HG02759 (cell line): ENCODE data around the gene PCDHGC4.
A peak's percentile ranks its signal among the peaks of the same experiment; 100 is the strongest.

ENCODE experiments used
- ATAC-seq: cut with Tn5 transposase; IDR thresholded peaks from one replicate; pipeline ENCODE4 v1.9.1; 2021; ENCODE audit warnings: mild to moderate bottlenecking, moderate library complexity; ENCODE audit not compliant: unreplicated experiment

Gene PCDHGC4

DNA sequence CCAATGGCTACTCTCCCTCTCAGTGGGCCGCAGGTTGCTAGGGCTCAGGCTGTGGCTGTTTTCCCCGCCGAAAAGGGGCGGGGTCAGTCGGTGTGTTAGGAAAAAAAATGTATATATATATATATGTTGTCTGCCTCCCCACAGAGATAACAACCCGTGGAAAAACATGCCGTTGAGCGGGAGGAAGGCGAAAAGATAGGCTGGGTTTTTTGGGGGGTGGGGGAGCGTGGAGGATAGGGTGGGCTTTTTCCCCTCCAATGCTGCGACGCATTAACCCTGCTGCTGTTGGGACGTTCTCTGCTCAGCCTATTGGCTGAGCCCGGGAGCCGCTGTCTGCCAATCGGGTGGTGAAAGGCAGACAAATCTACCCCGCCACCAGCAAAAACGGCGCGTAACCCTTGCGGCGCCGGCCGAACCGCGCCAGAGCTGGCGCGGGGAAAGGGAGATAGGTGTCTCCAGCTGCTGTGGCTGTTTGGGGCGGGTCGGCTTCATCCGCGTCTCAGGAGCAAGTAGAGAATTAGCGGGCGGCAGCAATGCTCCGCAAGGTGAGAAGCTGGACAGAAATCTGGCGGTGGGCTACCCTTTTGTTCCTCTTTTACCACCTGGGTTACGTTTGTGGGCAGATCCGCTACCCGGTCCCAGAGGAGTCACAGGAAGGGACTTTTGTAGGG lies at the start of gene PCDHGC4:
PCDHGC4 (plus strand) TSS at position 390 of the 671 bp plus-strand sequence; CDS start at position 534, 144 bp downstream.
- peak; percentile 60 for ATAC-seq

DNA sequence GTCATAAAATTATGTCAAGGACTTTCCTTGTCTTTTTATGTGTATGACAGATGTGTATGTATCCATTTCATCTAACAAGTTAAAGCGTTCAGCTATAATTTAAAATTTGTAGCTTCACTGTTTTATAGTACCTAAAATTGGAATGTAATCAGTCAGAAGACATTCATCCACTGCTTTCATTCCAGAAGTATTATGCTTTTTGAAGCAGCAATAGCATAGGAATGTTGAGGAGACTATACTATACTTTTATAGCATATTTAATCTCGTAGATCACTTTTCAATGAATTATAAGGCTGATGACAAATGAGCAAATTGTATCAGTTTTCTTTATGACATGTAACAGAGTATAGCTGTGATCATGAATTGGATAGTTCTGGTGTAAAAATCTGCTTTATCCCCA lies 47.6 kb upstream of the PCDHGC4 start:
- no peak for ATAC-seq

DNA sequence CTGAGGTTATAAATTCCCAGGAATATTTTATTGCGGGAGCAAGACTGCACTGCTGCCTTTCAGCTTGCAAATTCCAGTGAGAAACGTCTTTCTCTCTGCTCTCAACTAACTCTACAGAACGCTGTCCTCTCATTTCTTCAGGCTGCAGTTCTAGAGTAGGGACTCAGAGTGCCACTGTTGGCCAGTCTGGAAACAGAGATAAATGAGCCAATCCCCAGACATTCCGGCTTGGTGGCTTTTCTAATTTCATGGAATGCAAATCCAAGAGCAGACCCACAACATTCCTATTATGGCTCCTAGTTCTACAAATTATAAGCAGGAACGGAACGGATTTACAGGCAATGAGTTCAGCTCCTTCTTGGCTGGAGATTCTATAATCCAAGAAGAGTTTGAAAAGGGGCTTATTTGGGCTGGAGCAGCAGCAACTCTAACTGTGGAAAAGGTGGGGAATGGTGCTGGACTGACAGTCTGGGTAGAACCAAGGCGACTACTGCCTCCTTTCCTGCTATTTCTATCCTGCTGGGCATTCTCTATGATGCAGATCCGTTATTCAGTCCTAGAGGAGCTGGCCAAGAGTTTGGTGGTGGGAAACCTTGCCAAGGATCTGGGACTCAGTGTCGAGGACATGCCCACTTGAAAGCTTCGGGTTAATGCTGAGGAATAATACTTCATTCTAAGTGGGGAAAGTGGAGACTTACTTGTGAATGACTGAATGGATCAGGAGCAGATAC lies 45.3 kb upstream of the PCDHGC4 start:
- no peak for ATAC-seq

DNA sequence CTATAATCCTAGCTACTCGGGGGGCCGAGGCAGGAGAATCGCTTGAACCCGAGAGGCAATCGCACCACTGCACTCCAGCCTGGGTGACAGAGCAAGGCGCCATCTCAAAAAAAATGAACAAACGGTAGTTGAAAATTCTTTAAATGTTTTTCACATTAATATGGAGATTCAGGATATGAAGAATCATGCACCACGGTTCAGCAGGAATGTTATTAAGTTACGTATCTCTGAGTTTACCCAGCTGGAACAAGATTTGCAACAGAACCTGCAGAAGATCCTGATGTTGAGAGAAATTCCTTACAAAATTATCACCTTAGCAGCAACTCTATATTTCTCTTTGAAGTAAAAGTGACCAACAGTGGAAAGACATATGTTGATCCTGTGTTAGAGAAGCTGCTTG lies 44.5 kb upstream of the PCDHGC4 start:
- no peak for ATAC-seq

DNA sequence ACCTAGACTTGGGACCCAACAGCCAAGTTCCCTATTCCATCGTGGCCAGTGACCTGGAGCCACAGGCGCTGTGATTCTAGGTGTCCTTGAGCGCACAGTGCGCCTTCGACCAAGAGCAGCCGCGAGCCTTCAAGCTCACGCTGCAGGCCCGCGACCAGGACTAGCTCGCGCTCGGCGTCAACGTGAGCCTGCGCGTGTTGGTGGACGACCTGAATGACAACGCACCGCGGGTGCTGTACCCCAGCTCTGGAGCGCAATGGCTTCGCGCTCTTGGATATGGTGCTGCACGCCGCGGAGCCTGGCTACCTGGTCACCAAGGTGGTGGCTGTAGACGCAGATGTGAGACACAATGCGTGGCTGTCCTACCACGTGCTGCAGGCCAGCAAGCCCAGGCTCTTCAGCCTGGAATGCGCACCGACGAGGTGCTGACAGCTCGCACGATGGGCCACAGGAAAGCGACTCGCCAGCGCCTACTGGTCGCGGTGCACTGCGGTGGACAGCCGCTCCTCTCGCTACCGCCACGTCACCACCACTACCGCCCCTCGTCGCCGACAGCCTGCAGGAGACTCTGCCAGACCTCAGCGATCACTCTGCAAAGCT lies 43.2 kb upstream of the PCDHGC4 start:
- no peak for ATAC-seq

DNA sequence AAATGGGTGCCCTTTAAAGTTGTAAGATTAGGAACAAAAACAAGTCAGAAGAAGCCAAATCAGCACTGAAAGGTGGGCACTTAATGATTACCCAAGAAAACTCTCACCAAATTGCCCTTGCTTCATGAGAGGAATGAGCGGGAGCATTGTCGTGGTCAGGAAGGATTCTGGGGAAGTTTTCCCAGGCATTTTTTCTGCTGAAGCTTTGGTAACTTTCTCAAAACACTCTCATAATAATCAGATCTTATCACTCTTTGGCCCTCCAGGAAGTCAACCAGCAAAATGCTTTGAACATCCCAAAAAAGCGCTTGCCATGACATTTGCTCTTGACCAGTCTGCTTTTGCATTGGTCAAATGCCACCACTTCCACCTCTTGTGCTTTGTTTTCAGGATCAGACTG lies 19.5 kb upstream of the PCDHGC4 start:
- ATAC-seq: no peak

DNA sequence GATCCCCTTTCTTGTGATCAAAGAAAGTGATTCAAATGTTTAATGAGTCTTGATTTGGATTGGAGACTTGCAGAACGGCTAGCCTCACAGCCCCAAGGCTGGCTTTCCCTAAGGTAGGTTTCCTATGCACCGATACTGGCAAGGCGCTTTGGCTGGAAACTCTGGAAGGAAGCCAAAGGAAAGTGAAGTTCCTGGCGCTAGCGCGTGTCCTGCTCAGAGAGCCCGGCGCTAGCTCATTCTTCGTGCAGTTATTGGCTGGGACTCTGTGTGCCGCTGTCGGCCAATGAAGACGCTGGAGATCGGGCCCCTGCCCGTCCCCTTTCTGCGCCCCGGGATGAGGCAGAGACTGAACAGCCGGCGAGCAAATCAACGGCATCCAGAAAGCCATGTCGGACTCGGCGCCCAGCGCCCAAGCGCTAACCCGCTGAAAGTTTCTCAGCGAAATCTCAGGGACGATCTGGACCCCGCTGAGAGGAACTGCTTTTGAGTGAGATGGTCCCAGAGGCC lies 9.2 kb upstream of the PCDHGC4 start, which contains the start of gene PCDHGC3:
PCDHGC3 (plus strand) TSS at position 342 of the 507 bp plus-strand sequence; CDS start at position 493, 151 bp downstream.
- peak; percentile 98 for ATAC-seq

DNA sequence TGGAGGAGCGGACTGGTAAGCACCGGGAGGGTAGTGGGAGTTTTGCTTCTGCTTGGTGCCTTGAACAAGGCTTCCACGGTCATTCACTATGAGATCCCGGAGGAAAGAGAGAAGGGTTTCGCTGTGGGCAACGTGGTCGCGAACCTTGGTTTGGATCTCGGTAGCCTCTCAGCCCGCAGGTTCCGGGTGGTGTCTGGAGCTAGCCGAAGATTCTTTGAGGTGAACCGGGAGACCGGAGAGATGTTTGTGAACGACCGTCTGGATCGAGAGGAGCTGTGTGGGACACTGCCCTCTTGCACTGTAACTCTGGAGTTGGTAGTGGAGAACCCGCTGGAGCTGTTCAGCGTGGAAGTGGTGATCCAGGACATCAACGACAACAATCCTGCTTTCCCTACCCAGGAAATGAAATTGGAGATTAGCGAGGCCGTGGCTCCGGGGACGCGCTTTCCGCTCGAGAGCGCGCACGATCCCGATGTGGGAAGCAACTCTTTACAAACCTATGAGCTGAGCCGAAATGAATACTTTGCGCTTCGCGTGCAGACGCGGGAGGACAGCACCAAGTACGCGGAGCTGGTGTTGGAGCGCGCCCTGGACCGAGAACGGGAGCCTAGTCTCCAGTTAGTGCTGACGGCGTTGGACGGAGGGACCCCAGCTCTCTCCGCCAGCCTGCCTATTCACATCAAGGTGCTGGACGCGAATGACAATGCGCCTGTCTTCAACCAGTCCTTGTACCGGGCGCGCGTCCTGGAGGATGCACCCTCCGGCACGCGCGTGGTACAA lies 8.5 kb upstream of the PCDHGC4 start:
- peak; percentile 26 for ATAC-seq

DNA sequence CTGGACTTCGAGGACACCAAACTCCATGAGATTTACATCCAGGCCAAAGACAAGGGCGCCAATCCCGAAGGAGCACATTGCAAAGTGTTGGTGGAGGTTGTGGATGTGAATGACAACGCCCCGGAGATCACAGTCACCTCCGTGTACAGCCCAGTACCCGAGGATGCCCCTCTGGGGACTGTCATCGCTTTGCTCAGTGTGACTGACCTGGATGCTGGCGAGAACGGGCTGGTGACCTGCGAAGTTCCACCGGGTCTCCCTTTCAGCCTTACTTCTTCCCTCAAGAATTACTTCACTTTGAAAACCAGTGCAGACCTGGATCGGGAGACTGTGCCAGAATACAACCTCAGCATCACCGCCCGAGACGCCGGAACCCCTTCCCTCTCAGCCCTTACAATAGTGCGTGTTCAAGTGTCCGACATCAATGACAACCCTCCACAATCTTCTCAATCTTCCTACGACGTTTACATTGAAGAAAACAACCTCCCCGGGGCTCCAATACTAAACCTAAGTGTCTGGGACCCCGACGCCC lies 7.7 kb upstream of the PCDHGC4 start:
- ATAC-seq: no peak

DNA sequence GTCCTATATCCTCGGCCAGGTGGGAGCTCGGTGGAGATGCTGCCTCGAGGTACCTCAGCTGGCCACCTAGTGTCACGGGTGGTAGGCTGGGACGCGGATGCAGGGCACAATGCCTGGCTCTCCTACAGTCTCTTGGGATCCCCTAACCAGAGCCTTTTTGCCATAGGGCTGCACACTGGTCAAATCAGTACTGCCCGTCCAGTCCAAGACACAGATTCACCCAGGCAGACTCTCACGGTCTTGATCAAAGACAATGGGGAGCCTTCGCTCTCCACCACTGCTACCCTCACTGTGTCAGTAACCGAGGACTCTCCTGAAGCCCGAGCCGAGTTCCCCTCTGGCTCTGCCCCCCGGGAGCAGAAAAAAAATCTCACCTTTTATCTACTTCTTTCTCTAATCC lies 7.0 kb upstream of the PCDHGC4 start:
- no peak for ATAC-seq

DNA sequence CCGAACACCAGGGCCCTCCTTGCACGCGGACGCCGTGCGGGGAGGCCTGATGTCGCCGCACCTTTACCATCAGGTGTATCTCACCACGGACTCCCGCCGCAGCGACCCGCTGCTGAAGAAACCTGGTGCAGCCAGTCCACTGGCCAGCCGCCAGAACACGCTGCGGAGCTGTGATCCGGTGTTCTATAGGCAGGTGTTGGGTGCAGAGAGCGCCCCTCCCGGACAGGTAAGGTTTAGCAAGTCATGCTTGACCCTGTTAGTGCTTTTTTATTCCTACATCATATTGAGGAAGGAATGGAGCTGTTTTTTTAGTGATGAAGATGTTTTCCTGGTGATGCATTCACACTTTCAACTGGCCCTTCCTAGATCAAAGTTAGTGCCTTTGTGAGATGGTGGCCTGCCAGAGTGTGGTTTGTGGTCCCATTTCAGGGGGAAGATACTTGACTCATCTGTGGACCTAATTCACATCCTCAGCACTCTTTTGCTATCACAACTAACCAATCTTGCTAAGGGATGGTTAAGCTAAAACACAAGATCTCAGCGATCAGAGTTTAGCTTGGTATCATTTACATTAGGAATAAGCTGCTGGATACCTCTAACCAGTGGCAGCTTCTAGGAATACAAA lies 6.4 kb upstream of the PCDHGC4 start:
- ATAC-seq: no peak

DNA sequence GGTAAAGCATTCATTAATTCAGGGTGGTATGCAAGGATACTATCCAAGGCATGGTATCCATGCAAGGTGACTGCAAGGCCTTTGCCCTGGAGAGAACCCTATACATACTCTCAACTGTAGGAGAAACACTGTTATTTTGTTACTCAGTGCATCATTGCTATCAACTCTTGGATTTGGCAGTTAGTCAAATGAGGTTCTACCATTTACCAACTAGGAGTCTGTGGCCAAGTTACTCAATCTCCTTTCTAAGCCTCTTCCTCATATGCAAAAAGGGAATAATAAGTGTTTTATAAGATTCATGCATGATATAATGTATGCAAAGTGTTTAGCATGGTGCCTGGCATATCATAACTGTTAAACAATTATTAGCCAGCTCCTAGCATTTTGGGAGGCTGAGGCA lies 5.1 kb upstream of the PCDHGC4 start:
- no peak for ATAC-seq

DNA sequence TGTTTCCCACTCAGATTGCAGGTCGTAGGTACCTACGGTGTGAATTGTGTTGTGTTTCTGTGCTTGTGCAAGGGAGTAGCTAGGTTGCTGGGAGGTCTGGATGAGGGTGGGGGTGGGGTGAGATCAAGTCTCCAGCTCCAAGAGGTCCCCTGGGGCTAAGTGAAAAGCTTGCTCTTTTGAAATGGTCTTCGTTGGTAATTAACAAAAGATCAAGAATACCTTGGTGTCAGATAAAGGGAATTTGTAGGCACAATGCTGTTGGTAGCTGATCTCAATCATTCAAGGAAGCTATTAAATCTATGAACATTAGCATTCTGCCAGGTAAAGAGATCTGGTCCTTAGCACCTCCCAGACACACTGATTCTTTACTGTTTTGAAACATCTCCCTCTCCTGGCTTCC lies 928 bp upstream of the PCDHGC4 start:
- ATAC-seq: no peak

DNA sequence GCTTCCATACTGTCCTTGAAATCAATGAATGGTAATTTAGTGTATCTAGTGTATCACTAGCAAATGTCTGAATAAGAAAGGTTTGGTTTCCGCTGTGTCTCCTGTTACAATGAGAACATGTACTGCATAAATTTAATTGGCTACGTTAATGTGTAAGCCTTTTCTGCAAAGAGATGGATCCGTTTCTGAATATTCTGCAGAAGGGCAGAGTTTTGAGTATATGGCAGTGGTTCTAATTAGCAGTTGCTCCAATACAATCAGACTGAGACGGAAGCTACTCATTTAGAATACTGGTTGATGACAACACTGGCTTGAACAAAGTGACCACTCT lies 555 bp upstream of the PCDHGC4 start:
- ATAC-seq: no peak

DNA sequence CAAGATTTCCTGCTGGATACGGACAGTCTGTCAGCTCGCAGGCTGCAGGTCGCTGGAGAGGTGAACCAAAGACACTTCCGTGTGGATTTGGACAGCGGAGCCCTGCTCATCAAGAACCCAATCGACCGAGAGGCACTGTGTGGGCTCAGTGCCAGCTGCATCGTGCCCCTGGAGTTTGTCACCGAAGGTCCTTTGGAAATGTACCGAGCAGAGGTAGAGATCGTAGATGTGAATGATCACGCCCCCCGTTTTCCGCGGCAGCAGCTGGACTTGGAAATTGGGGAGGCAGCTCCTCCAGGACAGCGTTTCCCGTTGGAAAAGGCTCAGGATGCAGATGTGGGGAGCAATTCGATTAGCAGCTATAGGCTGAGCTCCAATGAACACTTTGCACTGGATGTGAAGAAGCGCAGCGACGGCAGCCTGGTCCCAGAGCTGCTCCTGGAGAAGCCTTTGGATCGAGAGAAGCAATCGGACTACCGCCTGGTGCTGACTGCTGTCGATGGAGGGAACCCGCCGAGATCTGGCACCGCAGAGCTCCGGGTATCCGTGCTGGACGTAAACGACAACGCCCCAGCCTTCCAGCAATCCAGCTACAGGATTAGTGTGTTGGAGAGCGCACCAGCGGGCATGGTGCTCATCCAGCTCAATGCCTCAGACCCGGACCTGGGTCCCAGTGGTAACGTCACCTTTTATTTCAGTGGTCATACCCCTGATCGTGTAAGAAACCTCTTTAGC lies 658 bp downstream of the PCDHGC4 start:
- ATAC-seq: no peak

DNA sequence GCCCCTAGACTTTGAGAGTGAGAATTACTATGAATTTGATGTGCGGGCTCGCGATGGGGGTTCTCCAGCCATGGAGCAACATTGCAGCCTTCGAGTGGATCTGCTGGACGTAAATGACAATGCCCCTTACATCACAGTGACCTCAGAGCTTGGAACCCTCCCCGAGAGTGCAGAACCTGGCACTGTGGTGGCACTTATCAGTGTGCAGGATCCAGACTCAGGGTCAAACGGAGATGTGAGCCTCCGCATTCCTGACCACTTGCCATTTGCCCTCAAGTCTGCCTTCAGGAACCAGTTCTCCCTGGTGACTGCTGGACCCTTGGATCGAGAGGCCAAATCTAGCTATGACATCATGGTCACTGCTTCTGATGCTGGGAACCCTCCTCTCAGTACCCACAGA lies 1.3 kb downstream of the PCDHGC4 start:
- ATAC-seq: no peak

DNA sequence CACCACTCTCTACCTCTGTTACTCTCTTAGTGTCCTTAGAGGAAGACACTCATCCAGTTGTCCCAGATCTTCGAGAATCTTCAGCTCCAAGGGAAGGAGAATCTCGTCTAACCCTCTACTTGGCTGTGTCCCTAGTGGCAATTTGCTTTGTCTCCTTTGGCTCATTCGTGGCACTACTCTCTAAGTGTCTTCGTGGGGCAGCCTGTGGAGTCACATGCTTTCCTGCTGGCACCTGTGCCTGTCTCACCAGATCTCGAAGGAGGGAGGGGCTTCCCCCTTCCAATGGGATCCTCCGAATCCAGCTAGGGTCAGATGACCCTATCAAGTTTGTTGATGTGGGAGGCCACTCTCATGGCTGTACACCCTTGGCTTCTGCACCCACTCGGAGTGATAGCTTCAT lies 2.3 kb downstream of the PCDHGC4 start:
- no peak for ATAC-seq

DNA sequence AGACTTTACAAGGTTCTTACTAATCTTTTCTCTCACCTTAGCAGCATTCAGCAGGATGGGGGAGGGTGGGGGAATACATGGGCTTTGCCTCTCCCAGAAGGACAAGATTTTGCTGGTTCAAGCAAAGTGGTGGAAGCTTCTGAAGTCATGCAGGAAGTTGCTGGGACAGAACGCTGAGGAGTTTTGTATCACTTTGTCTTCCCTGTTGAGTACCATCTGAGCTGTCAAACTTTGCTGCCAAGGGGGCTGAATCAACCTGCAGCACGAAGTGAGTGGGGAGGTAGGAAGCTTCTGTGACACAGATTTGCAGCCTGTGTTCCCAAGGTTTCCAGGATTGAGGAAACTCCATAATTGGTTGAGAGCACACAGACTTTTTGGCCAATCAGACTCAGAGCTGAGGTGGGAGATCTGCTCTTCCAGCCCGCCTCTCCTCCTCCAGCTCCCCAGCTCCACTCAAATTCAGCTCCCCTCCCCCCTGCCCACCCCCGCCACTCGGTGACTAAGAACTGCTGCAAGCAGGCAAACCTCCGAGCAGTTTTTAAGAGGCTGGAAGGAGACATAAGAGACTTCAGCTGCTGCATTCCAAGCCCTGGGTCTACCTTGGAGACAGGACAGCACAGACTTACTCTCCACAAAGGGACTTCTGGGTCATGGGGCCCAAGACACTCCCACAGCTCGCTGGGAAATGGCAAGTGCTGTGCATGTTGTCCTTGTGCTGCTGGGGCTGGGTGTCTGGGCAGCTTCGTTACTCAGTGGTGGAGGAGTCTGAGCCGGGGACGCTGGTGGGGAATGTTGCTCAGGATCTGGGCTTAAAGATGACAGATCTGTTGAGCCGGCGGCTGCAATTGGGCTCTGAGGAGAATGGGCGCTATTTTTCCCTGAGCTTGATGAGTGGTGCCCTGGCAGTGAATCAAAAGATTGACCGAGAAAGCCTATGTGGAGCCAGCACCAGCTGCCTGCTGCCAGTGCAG lies 4.0 kb downstream of the PCDHGC4 start, which contains the start of gene PCDHGC5:
PCDHGC5 (plus strand) TSS at position 491 of the 971 bp plus-strand sequence; CDS start at position 651, 160 bp downstream.
- no peak for ATAC-seq

DNA sequence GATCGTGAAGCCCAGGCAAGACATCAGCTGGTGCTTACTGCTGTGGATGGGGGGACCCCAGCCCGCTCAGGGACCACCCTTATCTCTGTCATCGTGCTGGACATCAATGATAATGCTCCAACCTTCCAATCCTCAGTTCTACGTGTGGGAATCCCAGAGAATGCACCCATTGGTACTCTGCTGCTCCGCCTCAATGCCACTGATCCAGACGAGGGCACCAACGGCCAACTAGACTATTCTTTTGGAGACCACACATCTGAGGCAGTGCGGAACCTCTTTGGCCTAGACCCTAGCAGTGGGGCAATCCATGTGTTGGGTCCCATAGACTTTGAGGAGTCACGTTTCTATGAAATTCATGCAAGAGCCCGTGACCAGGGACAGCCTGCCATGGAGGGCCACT lies 5.0 kb downstream of the PCDHGC4 start:
- ATAC-seq: no peak
